K562 (cell line): ENCODE data around the gene FADS1.

ENCODE experiments used
- ELF4 ChIP-seq: fragments of 450-650 bp; formaldehyde crosslinking; IDR thresholded peaks from 2 replicates; pipeline ENCODE4 v1.4.0; 2022; ENCODE audit warnings: missing genetic modification characterization
- POLR2A ChIP-seq: fragments of 450-650 bp; conservative IDR thresholded peaks from 2 replicates; pipeline ENCODE4 v1.6.1; 2016
- RFX5 ChIP-seq: IDR thresholded peaks from 2 replicates; pipeline ENCODE4 v1.6.1; 2011; ENCODE audit warnings: low read depth, mild to moderate bottlenecking, improper control_type of control experiment, low read length
- SAP30 ChIP-seq: fragments of 200-600 bp; sonication (generic); IDR thresholded peaks from 2 replicates; pipeline ENCODE4 v1.6.1; 2012; ENCODE audit warnings: borderline replicate concordance, low read depth, mild to moderate bottlenecking, moderate library complexity, low read length, control low read depth, inconsistent platforms; ENCODE audit not compliant: insufficient read depth, poor library complexity, severe bottlenecking
- ZNF589 ChIP-seq: fragments of 200-800 bp; sonication (Bioruptor generic); IDR thresholded peaks from 2 replicates; pipeline ENCODE4 v1.6.1; 2016; ENCODE audit warnings: low read depth, missing genetic modification characterization, missing compliant biosample characterization
- TF ChIP-seq, protein P1 (sequence below), 3 experiments: IDR thresholded peaks in 2 of 3; conservative IDR thresholded peaks in 1 of 3; 2 replicates each; pipeline ENCODE4 v1.5.1; 2011 to 2012; ENCODE audit warnings: low read length in 3 of 3, mild to moderate bottlenecking in 3 of 3, control low read depth in 2 of 3, improper control_type of control experiment in 1 of 3, inconsistent platforms in 1 of 3, low read depth in 1 of 3, mixed read lengths in 1 of 3, moderate library complexity in 1 of 3; ENCODE audit not compliant: insufficient read depth in 2 of 3

- TF ChIP-seq RFX5 (no peak), POLR2A (no peak), ZNF589 (no peak), ELF4 (no peak), SAP30 (no peak)
- TF ChIP-seq, protein P1, sequence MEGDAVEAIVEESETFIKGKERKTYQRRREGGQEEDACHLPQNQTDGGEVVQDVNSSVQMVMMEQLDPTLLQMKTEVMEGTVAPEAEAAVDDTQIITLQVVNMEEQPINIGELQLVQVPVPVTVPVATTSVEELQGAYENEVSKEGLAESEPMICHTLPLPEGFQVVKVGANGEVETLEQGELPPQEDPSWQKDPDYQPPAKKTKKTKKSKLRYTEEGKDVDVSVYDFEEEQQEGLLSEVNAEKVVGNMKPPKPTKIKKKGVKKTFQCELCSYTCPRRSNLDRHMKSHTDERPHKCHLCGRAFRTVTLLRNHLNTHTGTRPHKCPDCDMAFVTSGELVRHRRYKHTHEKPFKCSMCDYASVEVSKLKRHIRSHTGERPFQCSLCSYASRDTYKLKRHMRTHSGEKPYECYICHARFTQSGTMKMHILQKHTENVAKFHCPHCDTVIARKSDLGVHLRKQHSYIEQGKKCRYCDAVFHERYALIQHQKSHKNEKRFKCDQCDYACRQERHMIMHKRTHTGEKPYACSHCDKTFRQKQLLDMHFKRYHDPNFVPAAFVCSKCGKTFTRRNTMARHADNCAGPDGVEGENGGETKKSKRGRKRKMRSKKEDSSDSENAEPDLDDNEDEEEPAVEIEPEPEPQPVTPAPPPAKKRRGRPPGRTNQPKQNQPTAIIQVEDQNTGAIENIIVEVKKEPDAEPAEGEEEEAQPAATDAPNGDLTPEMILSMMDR (IDR thresholded peaks at IDR 0.05 in 2 of 3, conservative IDR thresholded peaks at IDR 0.05 in 1 of 3; ENCODE audit: insufficient read depth in 2 of 3, low read depth in 1 of 3, low read length in 3 of 3): peak; percentile 89 to 93 (median 92)
Observed at GRCh38 chr11:61776561-61777075, 40.2 kb downstream of the FADS1 start.
